Activated T-helper 1 cell treated with anti-CD3 and anti-CD28 coated beads, Interleukin-2, amount 50 U/mL, for 16 hours (primary cell): ENCODE results near the gene CLEC7A.

Experiments used
- DNase-seq, 2 donors: peaks; one replicate each; pipeline ENCODE4 v3.0.0-alpha.2; 2020; ENCODE audit warnings: low read depth in 1 of 2, low spot score in 1 of 2

Gene CLEC7A

GRCh38 chr12:10130042-10130441 lies at the start of gene CLEC7A:
Gene CLEC7A (minus strand): TSS chr12:10130199. CDS start chr12:10130082, 117 bp downstream.
- DNase-seq = no peak

- DNase-seq = no peak
Measured at GRCh38 chr12:10179776-10180181, 49.8 kb upstream of the CLEC7A start.

GRCh38 chr12:10178821-10179220 lies 48.8 kb upstream of the CLEC7A start, which contains the start of gene TMEM52B:
Gene TMEM52B (plus strand): TSS chr12:10179032. CDS start chr12:10179575, 543 bp downstream.
- DNase-seq = no peak

- DNase-seq = no peak
Measured at GRCh38 chr12:10175846-10176636, 46.0 kb upstream of the CLEC7A start.

GRCh38 chr12:10174986-10175614 lies 45.1 kb upstream of the CLEC7A start:
- DNase-seq = no peak

- no peak for DNase-seq
Measured at GRCh38 chr12:10171973-10172728, 42.2 kb upstream of the CLEC7A start, which contains the start of gene OLR1. Gene OLR1 (minus strand): TSS chr12:10172132. CDS start chr12:10172077, 55 bp downstream.

GRCh38 chr12:10170216-10170615 lies 40.2 kb upstream of the CLEC7A start:
- DNase-seq = no peak

- no peak for DNase-seq
Measured at GRCh38 chr12:10169104-10169503, 39.1 kb upstream of the CLEC7A start.

- DNase-seq = no peak
Measured at GRCh38 chr12:10167599-10167998, 37.6 kb upstream of the CLEC7A start.

GRCh38 chr12:10165421-10165820 lies 35.4 kb upstream of the CLEC7A start:
- no peak for DNase-seq

- no peak for DNase-seq
Measured at GRCh38 chr12:10163084-10163483, 33.1 kb upstream of the CLEC7A start.

GRCh38 chr12:10160617-10161385 lies 30.8 kb upstream of the CLEC7A start:
- no peak for DNase-seq

- DNase-seq = no peak
Measured at GRCh38 chr12:10159280-10159679, 29.3 kb upstream of the CLEC7A start.

- no peak for DNase-seq
Measured at GRCh38 chr12:10158406-10158805, 28.4 kb upstream of the CLEC7A start.

GRCh38 chr12:10155966-10156365 lies 26.0 kb upstream of the CLEC7A start:
- no peak for DNase-seq

GRCh38 chr12:10154145-10154496 lies 24.1 kb upstream of the CLEC7A start:
- DNase-seq = no peak

GRCh38 chr12:10153271-10154144 lies 23.5 kb upstream of the CLEC7A start:
- peak; percentile 15 to 22 for DNase-seq

GRCh38 chr12:10151621-10152020 lies 21.6 kb upstream of the CLEC7A start:
- no peak for DNase-seq

- DNase-seq = no peak
Measured at GRCh38 chr12:10147714-10148403, 17.9 kb upstream of the CLEC7A start.
